ENCODE data around the gene PHLDA1. TPM values are rescaled to one million over a fixed set of nuclear protein-coding genes. Genes with fewer than 3 reads are reported as not detected.

Gene PHLDA1
- polyA plus RNA-seq, 1 donor from 2014 or later, result 0.08 TPM

DNA sequence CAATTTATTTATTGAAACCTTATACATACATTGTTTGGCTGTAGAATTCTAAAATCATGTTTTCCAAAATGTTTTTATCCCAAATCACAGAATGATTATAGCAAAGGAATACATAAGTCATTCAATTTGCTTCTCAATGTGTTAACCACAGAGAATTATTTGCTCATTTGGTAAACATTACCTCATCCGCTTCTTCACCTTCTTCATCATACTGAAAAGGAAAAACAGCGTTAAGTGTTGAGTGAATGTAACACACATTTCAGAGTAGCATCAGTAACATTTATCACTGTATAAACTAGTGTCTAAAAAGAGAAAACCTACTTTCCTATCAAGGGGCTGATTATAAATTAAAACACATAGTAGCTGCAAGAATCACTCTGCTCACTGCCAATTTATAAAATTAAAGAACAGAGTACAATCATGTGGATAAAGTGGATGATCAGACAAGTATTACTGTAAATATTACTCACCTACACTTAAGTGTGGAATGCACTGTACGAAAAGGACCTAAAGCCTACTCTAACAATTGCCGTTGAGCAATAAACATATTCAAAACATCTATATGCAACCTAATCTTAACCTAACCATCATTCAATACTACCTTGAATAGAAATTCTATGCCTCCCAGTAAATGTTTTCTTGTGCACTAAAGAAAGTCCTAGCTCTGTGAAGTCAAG is 18.1 kb upstream of the PHLDA1 start:
- Mint-ChIP-seq H3K27ac (no peak overlapping the region), H3K36me3 (peaks cover 2% of the 10 kb centered on the region), H3K27me3 (no peaks in the 10 kb centered on the region), H3K4me1 (no peaks in the 10 kb centered on the region), H3K9me3 (no peaks in the 10 kb centered on the region), H3K4me3 (no peak overlapping the region)

DNA sequence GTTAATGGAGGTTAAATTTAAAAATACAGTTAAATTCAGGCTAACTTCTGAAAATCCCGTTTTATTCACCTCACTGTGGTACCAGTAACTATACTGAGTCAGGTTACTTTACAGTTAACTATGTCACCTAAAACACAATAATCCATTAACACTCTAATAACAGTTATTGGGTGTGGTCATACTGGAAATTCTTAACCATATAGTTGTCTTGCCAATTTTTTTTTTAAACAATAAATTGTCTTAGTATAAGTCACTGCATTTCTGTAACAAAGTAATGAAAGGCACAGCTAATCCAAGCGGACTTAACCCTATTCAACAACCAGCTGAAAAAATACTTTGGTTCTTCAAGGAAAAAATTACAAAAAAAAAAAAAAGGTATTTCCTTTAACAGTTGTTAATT is 16.2 kb upstream of the PHLDA1 start:
- no peak overlapping the region for H3K27ac Mint-ChIP-seq
- H3K4me1 Mint-ChIP-seq, result no peaks in the 10 kb centered on the region
- H3K36me3 Mint-ChIP-seq, result peaks cover 2% of the 10 kb centered on the region

GRCh38 chr12:76047060-76047459 is 15.5 kb upstream of the PHLDA1 start:
- Mint-ChIP-seq H3K36me3 (peaks cover 2% of the 10 kb centered on the region), H3K27me3 (no peaks in the 10 kb centered on the region), H3K4me1 (no peaks in the 10 kb centered on the region), H3K9me3 (no peaks in the 10 kb centered on the region), H3K27ac (peak overlapping the region in 1 of 3 donors; percentile 28), H3K4me3 (no peak overlapping the region)

More for the DNA sequence above, 16.2 kb upstream of the PHLDA1 start:
- Mint-ChIP-seq H3K4me3 (no peak overlapping the region), H3K9me3 (no peaks in the 10 kb centered on the region), H3K27me3 (no peaks in the 10 kb centered on the region)

GRCh38 chr12:76043377-76043776 is 11.8 kb upstream of the PHLDA1 start:
- peaks cover 2% of the 10 kb centered on the region for H3K36me3 Mint-ChIP-seq
- H3K4me3 Mint-ChIP-seq, result no peak overlapping the region
- no peaks in the 10 kb centered on the region for H3K27me3 Mint-ChIP-seq
- no peaks in the 10 kb centered on the region for H3K9me3 Mint-ChIP-seq
- no peak overlapping the region for H3K27ac Mint-ChIP-seq
- H3K4me1 Mint-ChIP-seq, result no peaks in the 10 kb centered on the region

- H3K27me3 Mint-ChIP-seq, result no peaks in the 10 kb centered on the region
- H3K27ac Mint-ChIP-seq, result no peak overlapping the region
- H3K9me3 Mint-ChIP-seq, result no peaks in the 10 kb centered on the region
- peaks cover 0 to 3% (median 0%) of the 10 kb centered on the region in 3 donors for H3K4me1 Mint-ChIP-seq
- no peaks in the 10 kb centered on the region for H3K36me3 Mint-ChIP-seq
- no peak overlapping the region for H3K4me3 Mint-ChIP-seq
These were observed 10.6 kb upstream of the PHLDA1 start for GRCh38 chr12:76042147-76042546.

DNA sequence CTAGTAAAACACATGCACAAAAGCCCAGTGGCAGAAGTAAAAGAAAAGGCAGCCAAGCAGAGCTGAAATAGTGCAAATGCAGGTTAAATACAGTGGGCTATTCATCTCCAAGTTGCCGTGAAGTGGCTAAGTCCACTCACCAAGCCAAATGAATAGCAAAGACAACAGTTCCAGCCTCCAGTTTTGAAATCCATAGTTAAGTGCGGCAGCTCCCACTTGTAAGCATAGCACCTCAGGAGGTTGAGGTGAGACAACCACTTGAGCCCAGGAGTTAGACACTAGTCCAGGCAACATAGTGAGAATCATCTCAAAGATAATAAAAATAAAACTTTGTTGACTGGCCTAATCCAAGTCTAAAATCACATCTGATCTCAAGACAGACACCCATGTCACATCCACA is 9.8 kb upstream of the PHLDA1 start:
- H3K4me3 Mint-ChIP-seq, result no peak overlapping the region
- no peaks in the 10 kb centered on the region for H3K9me3 Mint-ChIP-seq
- H3K36me3 Mint-ChIP-seq, result no peaks in the 10 kb centered on the region
- H3K27me3 Mint-ChIP-seq, result no peaks in the 10 kb centered on the region
- peak overlapping the region in 1 of 3 donors; percentile 54 for H3K27ac Mint-ChIP-seq
- H3K4me1 Mint-ChIP-seq, result peaks cover 0 to 6% (median 0%) of the 10 kb centered on the region in 3 donors

DNA sequence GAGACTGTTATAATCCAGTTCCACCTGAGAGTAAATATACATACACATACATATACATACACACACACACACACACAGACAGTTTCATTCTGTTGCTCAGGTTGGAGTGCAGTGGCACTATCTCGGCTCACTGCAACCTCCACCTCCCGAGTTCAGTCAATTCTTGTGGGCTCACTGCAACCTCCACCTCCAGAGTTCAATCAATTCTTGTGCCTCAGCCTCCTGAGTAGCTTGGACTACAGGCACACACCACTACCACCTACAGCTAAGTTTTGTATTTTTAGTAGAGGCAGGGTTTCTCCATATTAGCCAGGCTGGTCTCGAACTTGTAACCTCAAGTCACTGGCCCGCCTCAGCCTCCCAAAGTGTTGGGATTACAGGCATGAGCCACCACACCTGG is 8.9 kb upstream of the PHLDA1 start:
- no peaks in the 10 kb centered on the region for H3K36me3 Mint-ChIP-seq
- H3K9me3 Mint-ChIP-seq, result no peaks in the 10 kb centered on the region
- H3K27ac Mint-ChIP-seq, result no peak overlapping the region
- H3K4me1 Mint-ChIP-seq, result peaks cover 0 to 6% (median 0%) of the 10 kb centered on the region in 3 donors
- no peaks in the 10 kb centered on the region for H3K27me3 Mint-ChIP-seq
- H3K4me3 Mint-ChIP-seq, result no peak overlapping the region

GRCh38 chr12:76038176-76038575 is 6.6 kb upstream of the PHLDA1 start:
- H3K9me3 Mint-ChIP-seq, result no peaks in the 10 kb centered on the region
- H3K36me3 Mint-ChIP-seq, result no peaks in the 10 kb centered on the region
- H3K4me3 Mint-ChIP-seq, result no peak overlapping the region
- no peaks in the 10 kb centered on the region for H3K27me3 Mint-ChIP-seq
- H3K27ac Mint-ChIP-seq, result no peak overlapping the region
- H3K4me1 Mint-ChIP-seq, result peaks cover 0 to 6% (median 0%) of the 10 kb centered on the region in 3 donors

DNA sequence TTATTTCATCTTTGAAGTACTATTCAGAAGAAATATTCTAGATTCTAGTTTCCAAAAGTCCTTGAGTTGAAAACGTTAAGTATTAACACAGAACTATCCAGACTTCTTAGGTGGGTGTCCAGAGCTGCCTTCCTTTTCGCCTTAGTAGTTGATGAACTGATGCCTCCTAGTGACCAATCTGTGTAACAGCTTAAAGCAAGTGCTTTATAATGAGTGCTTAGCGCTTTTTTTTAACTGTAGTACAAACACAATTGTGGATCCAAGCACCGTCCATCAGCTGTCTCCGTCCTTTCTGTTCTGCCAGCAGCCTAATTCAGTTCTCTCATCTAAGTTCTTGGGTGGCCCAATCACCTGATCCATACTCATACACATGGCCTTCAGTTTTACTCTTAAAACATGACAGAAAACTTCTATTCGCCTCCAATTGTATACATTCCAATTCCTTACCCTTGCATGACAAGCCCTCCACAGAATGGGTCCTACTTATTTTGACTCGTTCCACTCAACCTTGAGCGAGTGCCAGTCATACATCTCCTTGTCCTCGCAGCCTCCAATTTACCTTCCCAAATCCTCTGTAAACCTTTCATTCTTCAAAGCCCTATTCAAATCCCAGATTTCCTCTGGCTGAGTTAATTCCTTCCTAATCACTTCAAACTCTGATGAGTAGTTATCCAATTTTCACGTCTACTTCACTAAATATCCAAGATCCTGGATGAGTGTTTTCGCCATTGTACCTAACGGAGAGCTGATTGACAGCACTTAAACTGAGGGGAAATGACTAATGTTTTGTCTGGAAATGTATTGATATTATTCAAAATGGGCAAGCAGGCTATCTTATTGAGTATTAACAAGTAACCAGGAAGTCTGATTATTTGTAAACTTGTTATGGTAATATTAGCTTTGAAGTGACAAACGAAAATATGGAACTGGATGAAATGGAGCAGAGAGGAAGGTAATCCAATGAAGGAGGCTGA is 5.8 kb upstream of the PHLDA1 start:
- Mint-ChIP-seq H3K4me3 (no peak overlapping the region), H3K4me1 (peaks cover 0 to 11% (median 5%) of the 10 kb centered on the region in 3 donors), H3K27me3 (no peaks in the 10 kb centered on the region), H3K9me3 (no peaks in the 10 kb centered on the region), H3K27ac (no peak overlapping the region), H3K36me3 (no peaks in the 10 kb centered on the region)

- peak overlapping the region in 1 of 3 donors; percentile 0 for H3K27ac Mint-ChIP-seq
- H3K4me1 Mint-ChIP-seq, result peaks cover 3 to 16% (median 13%) of the 10 kb centered on the region in 3 donors
- H3K9me3 Mint-ChIP-seq, result no peaks in the 10 kb centered on the region
- H3K4me3 Mint-ChIP-seq, result no peak overlapping the region
- no peaks in the 10 kb centered on the region for H3K36me3 Mint-ChIP-seq
- peaks cover 4% of the 10 kb centered on the region for H3K27me3 Mint-ChIP-seq
These were observed 3.5 kb upstream of the PHLDA1 start for GRCh38 chr12:76035045-76035444.

DNA sequence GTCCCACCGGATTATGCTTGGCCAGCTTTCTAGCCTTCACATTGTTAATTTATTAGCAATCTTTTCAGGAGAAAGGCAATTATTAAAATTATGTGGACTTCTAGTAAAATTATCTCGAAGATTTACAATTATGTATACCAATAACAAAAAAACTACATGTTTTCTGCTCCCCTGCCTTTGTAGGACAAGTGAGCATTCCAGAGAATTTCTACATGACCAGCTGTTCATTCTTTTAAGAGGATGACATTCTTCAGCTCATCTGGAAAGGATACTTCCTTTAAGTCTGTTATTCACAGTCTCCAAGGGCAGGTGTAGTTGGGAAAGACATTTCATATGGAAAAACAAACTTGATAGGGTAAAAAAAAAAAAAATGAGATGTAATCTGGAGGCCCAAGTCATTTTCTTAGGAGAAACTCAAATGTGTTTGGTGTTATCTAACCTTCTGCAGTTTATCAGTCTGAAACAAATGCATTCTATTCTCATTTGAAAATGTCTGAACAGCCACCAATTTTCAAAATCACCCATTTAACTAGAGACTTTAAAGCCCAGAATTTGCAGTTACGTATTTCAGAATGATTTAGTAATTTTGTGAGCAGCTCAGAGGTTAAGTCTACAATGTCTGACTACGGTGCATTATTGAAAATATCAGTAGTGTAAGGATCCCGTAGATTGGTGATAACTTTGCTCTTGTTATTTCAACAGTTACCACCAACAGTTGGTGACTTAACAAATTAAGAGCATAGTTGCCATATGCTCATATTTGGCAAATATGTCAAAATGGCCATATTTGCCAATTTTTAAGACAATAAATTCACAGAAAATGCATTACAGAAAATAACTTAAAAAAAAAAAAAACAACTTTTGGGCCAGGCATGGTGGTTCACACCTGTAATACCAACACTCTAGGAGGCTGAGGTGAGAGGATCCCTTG is 1.8 kb upstream of the PHLDA1 start:
- H3K9me3 Mint-ChIP-seq, result no peaks in the 10 kb centered on the region
- H3K27ac Mint-ChIP-seq, result peak overlapping the region in 2 of 3 donors; percentile 66 to 87
- H3K27me3 Mint-ChIP-seq, result peaks cover 14% of the 10 kb centered on the region
- peaks cover 7 to 19% (median 18%) of the 10 kb centered on the region in 3 donors for H3K4me1 Mint-ChIP-seq
- no peaks in the 10 kb centered on the region for H3K36me3 Mint-ChIP-seq
- H3K4me3 Mint-ChIP-seq, result peak overlapping the region in 3 of 4 donors; percentile 28 to 97 (median 94)

- Mint-ChIP-seq H3K27me3 (peaks cover 17% of the 10 kb centered on the region), H3K36me3 (no peaks in the 10 kb centered on the region), H3K9me3 (no peaks in the 10 kb centered on the region), H3K4me1 (peaks cover 7 to 18% (median 17%) of the 10 kb centered on the region in 3 donors), H3K4me3 (peak overlapping the region; percentile 94 to 97 (median 97)), H3K27ac (peak overlapping the region; percentile 66 to 87 (median 87))
These were observed 736 bp upstream of the PHLDA1 start for GRCh38 chr12:76032043-76032981.

GRCh38 chr12:76031081-76031413 is 529 bp downstream of the PHLDA1 start:
- Mint-ChIP-seq H3K4me3 (peak overlapping the region; percentile 94 to 97 (median 97)), H3K36me3 (no peaks in the 10 kb centered on the region), H3K27me3 (peaks cover 24% of the 10 kb centered on the region), H3K4me1 (peaks cover 7 to 18% (median 13%) of the 10 kb centered on the region in 3 donors), H3K9me3 (no peaks in the 10 kb centered on the region), H3K27ac (no peak overlapping the region)

All from IgD-negative memory B cell (primary cell).